Glutamatergic neuron (in vitro differentiated cells): Measurements from ENCODE around the gene AVPI1. TPM values are rescaled to one million over a fixed set of nuclear protein-coding genes. Genes with fewer than 3 reads are reported as not detected.

Experiments used
- DNase-seq: peaks from one replicate; pipeline ENCODE4 v3.0.0; 2022
- H3K27ac Mint-ChIP-seq: one replicate; pipeline ENCODE4 v1.8.0; 2020; ENCODE audit warnings: mild to moderate bottlenecking, mixed read lengths, inconsistent platforms; ENCODE audit not compliant: unreplicated experiment
- H3K27me3 Mint-ChIP-seq: one replicate; pipeline ENCODE4 v1.8.0; 2020; ENCODE audit warnings: mild to moderate bottlenecking, moderate library complexity, mixed read lengths, inconsistent platforms; ENCODE audit not compliant: unreplicated experiment
- H3K36me3 Mint-ChIP-seq: one replicate; pipeline ENCODE4 v1.8.0; 2020; ENCODE audit warnings: mild to moderate bottlenecking, mixed read lengths, inconsistent platforms; ENCODE audit not compliant: unreplicated experiment
- H3K4me1 Mint-ChIP-seq: one replicate; pipeline ENCODE4 v1.8.0; 2020; ENCODE audit warnings: mild to moderate bottlenecking, low read depth, mixed read lengths, inconsistent platforms; ENCODE audit not compliant: unreplicated experiment
- H3K4me3 Mint-ChIP-seq: one replicate; pipeline ENCODE4 v1.8.0; 2020; ENCODE audit warnings: mild to moderate bottlenecking, mixed read lengths, inconsistent platforms; ENCODE audit not compliant: unreplicated experiment
- H3K9me3 Mint-ChIP-seq: one replicate; pipeline ENCODE4 v1.8.0; 2020; ENCODE audit warnings: mild to moderate bottlenecking, moderate library complexity, mixed read lengths, inconsistent platforms; ENCODE audit not compliant: unreplicated experiment
- total RNA-seq: library from RNA; stranded (reverse); fragmentation: NEBNext Ultra II Directional; extraction: Animal tissue kit (Norgen Biotek cat#: 25700); gene quantifications from one replicate; pipeline ENCODE4 v1.2.1, GENCODE V29; 2021; ENCODE audit not compliant: unreplicated experiment
- TF ChIP-seq, protein P1 (sequence below): fragments of 200-600 bp; sonication (generic); IDR thresholded peaks from one replicate; pipeline ENCODE4 v1.5.0; 2021; ENCODE audit not compliant: partially characterized antibody, unreplicated experiment

AVPI1 gene
- total RNA-seq, 1 donor from 2014 or later = 4.5 TPM

DNA sequence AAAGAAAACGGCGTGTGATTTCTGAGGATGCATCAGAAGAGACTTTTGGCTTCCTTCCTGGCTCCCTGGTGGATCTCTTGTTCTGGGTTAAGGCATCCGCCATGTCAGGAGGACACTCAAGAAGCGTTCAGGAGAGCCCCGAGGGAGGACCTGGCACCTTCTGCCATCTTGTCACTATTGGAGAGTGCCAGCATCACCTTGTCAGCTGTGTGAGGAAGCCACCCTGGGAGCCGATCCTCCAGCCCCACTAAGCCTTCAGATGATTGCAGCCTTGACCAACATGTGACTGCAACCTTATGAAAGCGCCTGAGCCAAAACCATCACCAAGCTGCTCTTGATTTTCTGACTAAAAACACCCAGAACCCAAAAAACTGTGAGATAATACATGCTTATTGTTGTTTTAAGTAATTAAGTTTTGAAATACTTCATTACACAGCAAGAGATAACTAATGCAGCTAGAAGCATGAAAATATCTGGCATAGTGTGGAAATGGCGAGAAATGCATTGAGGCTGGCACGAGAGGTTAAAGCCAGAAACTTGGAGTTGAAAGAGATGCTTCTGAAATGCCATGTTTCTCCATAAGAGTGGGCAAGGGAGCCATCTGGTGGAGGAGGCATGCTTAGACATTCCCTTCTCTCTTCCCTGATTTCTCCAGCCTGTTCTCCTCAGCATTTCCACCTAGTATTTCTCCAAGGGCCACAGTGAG lies 44.5 kb upstream of the AVPI1 start:
- H3K27ac Mint-ChIP-seq = no peak overlapping the region
- peaks cover 9% of the 10 kb centered on the region for H3K36me3 Mint-ChIP-seq
- DNase-seq = peak; percentile 65
- no peak overlapping the region for H3K4me3 Mint-ChIP-seq
- H3K9me3 Mint-ChIP-seq = peaks cover 6% of the 10 kb centered on the region
- TF ChIP-seq, protein P1, sequence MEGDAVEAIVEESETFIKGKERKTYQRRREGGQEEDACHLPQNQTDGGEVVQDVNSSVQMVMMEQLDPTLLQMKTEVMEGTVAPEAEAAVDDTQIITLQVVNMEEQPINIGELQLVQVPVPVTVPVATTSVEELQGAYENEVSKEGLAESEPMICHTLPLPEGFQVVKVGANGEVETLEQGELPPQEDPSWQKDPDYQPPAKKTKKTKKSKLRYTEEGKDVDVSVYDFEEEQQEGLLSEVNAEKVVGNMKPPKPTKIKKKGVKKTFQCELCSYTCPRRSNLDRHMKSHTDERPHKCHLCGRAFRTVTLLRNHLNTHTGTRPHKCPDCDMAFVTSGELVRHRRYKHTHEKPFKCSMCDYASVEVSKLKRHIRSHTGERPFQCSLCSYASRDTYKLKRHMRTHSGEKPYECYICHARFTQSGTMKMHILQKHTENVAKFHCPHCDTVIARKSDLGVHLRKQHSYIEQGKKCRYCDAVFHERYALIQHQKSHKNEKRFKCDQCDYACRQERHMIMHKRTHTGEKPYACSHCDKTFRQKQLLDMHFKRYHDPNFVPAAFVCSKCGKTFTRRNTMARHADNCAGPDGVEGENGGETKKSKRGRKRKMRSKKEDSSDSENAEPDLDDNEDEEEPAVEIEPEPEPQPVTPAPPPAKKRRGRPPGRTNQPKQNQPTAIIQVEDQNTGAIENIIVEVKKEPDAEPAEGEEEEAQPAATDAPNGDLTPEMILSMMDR = peak; percentile 60
- H3K27me3 Mint-ChIP-seq = peaks cover 9% of the 10 kb centered on the region
- no peaks in the 10 kb centered on the region for H3K4me1 Mint-ChIP-seq

DNA sequence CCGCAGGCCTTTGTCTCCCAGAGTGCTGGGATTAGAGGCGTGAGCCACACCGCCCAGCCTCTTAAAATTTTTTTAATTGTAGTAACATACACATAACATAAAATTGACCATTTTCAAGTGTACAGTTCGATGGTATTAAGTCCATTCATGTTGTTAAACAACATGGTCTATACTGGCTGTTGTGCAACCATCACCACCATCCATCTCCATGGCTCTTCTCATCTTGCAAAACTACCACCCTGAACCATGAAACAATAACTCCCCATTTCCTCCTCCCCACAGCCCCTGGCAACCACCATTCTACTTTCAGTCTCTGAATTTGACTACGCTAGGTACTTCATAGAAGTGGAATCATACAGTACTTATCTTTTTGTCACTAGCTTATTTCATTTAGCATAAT lies 42.0 kb upstream of the AVPI1 start:
- no peaks in the 10 kb centered on the region for H3K36me3 Mint-ChIP-seq
- TF ChIP-seq, protein P1 = no peak
- H3K27ac Mint-ChIP-seq = no peak overlapping the region
- peaks cover 4% of the 10 kb centered on the region for H3K4me1 Mint-ChIP-seq
- H3K9me3 Mint-ChIP-seq = no peaks in the 10 kb centered on the region
- no peak overlapping the region for H3K4me3 Mint-ChIP-seq
- DNase-seq = no peak
- H3K27me3 Mint-ChIP-seq = peaks cover 2% of the 10 kb centered on the region

DNA sequence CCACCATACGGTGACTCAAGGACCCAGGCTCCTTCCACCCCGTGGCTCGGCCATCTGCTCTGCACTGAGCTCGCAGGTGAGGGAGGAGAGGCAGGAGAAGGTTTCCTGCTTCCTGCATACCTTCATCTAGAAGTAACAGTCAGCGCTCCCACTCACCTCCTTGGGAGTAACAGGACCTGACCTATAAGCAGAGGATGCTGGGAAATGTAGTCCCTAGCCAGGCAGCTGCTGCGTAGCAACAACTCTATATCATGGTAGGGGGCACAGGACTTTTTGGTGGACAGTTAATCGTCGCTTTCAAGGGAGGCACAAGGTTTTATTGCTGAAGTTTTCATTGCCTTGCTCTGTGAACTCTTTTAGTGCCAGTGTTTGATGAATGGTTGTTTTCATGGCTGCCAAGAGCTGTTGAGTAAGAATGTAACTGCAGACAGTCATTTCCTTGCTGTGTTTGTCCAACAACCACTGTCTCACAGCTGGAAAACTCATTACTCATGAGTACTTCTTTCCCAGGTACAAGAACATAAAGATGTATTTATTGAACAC lies 39.7 kb upstream of the AVPI1 start:
- H3K36me3 Mint-ChIP-seq = no peaks in the 10 kb centered on the region
- no peak overlapping the region for H3K27ac Mint-ChIP-seq
- TF ChIP-seq, protein P1 = no peak
- H3K9me3 Mint-ChIP-seq = no peaks in the 10 kb centered on the region
- H3K27me3 Mint-ChIP-seq = peaks cover 2% of the 10 kb centered on the region
- peaks cover 4% of the 10 kb centered on the region for H3K4me1 Mint-ChIP-seq
- no peak overlapping the region for H3K4me3 Mint-ChIP-seq
- no peak for DNase-seq

DNA sequence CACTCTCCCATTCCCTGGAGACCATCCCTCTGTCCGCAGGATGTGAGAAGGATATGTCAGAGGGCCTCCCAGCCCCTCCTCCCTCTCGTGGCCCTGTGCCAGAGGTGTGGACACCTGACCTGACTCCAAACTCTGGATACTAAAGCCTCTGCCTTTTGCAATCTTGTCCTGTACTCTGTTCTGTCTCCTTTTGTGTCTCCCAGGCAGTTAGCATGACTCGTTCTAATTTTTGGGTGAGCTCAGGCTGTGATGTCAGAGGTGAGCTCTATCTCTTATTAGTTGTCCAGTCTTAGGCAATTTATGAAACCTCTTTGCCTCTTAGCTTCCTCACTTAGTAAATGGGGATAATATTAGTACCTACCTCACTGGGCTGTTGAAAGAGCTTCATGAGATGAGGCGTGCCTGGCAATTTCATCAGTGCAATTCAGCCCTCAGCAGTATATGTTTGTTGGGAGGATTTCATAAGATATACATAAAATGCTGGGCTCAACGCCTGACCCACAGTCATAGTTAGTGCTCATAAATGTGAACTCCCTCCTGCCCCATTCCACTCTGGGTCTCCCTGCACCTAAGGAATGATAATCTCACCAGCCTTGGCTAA lies 37.4 kb upstream of the AVPI1 start:
- H3K4me1 Mint-ChIP-seq = peaks cover 4% of the 10 kb centered on the region
- no peak overlapping the region for H3K27ac Mint-ChIP-seq
- TF ChIP-seq, protein P1 = no peak
- no peaks in the 10 kb centered on the region for H3K36me3 Mint-ChIP-seq
- no peak for DNase-seq
- peaks cover 4% of the 10 kb centered on the region for H3K27me3 Mint-ChIP-seq
- no peak overlapping the region for H3K4me3 Mint-ChIP-seq
- H3K9me3 Mint-ChIP-seq = no peaks in the 10 kb centered on the region

DNA sequence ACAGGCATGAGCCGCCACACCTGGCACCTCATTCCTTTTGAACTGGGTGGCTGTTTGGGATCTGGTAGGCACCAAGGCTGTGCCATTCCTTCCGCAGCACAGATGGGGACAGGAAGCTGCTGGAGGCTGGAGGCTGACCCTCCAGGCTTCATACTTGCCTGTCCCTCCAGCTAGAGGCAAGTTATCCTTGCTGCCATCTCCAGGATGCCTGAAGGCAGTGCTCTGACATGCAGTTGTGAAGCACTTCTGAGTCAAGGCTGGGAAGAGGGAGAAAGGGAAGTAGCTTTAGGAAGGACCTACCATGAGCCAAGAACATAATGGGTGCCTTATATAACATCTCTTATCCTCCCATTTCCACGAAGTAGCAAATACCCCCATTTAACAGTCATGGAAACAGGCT lies 36.0 kb upstream of the AVPI1 start:
- Mint-ChIP-seq H3K27ac (no peak overlapping the region), H3K9me3 (no peaks in the 10 kb centered on the region), H3K36me3 (no peaks in the 10 kb centered on the region), H3K27me3 (peaks cover 2% of the 10 kb centered on the region), H3K4me1 (peaks cover 12% of the 10 kb centered on the region), H3K4me3 (no peak overlapping the region)
- DNase-seq = no peak
- TF ChIP-seq, protein P1 = no peak
